GM12878 (cell line): ENCODE measurements around the gene ABCF1. TPM values are rescaled to one million over a fixed set of nuclear protein-coding genes. Genes with fewer than 3 reads are reported as not detected.

ENCODE experiments used
- CBX3 ChIP-seq: fragments of 200-600 bp; sonication (generic); IDR thresholded peaks from 2 replicates; pipeline ENCODE4 v1.6.1; 2016; ENCODE audit warnings: low read depth, borderline replicate concordance
- CEBPZ ChIP-seq: fragments of 150-350 bp; IDR thresholded peaks from 2 replicates; pipeline ENCODE4 v1.6.1; 2016; ENCODE audit warnings: low read depth, low read length
- HSF1 ChIP-seq: fragments of 150-350 bp; IDR thresholded peaks from 2 replicates; pipeline ENCODE4 v1.6.1; 2014; ENCODE audit warnings: mild to moderate bottlenecking, low read depth, low read length
- NBN ChIP-seq: fragments of 450-650 bp; IDR thresholded peaks from 2 replicates; pipeline ENCODE4 v1.6.1; 2016
- NFYA ChIP-seq: IDR thresholded peaks from 2 replicates; pipeline ENCODE4 v1.6.1; 2011; ENCODE audit warnings: low read depth, mild to moderate bottlenecking, low read length, improper control_type of control experiment, borderline replicate concordance
- PML ChIP-seq: IDR thresholded peaks from 2 replicates; pipeline ENCODE4 v1.6.1; 2012; ENCODE audit warnings: low read length, inconsistent platforms
- SMC3 ChIP-seq: IDR thresholded peaks from 2 replicates; pipeline ENCODE4 v1.6.1; 2011; ENCODE audit warnings: low read length, improper control_type of control experiment, borderline replicate concordance
- SPI1 ChIP-seq: IDR thresholded peaks from 2 replicates; pipeline ENCODE4 v1.6.1; 2011; ENCODE audit warnings: low read depth, mild to moderate bottlenecking, low read length, moderate library complexity, borderline replicate concordance; ENCODE audit not compliant: insufficient read depth
- SRF ChIP-seq, 2 experiments: IDR thresholded peaks; 2 replicates each; pipeline ENCODE4 v1.6.1; 2011; ENCODE audit warnings: low read depth in 2 of 2, low read length in 2 of 2, mild to moderate bottlenecking in 1 of 2, moderate library complexity in 1 of 2
- TARDBP ChIP-seq: IDR thresholded peaks from 2 replicates; pipeline ENCODE4 v1.6.1; 2016; ENCODE audit warnings: borderline replicate concordance
- TCF3 ChIP-seq: IDR thresholded peaks from 2 replicates; pipeline ENCODE4 v1.6.1; 2012; ENCODE audit warnings: low read depth, mild to moderate bottlenecking, low read length, borderline replicate concordance; ENCODE audit not compliant: insufficient read depth
- USF1 ChIP-seq: IDR thresholded peaks from 2 replicates; pipeline ENCODE4 v1.6.1; 2011; ENCODE audit warnings: borderline replicate concordance, low read depth, mild to moderate bottlenecking, moderate library complexity, mixed read lengths, low read length; ENCODE audit not compliant: insufficient read depth; ENCODE audit errors: extremely low read length
- ZBTB33 ChIP-seq: fragments of 450-650 bp; IDR thresholded peaks from 2 replicates; pipeline ENCODE4 v1.6.1; 2017; ENCODE audit warnings: mild to moderate bottlenecking
- polyA plus RNA-seq, 11 experiments: library from polyadenylated mRNA; depleted of rRNA in 4 of 11; unstranded in 6 of 11; stranded (reverse) in 5 of 11; fragments of >200 nt; fragmentation: Nextera tagmentation in 4 of 11; fragmentation: Illumina TruSeq in 1 of 11; extraction: Ambion mirVana in 4 of 11; extraction: Trizol in 1 of 11; gene quantifications; 1 replicate in 1 of 11; 2 replicates in 10 of 11; pipeline versions ENCODE4 v1.2.1 to v1.2.3, GENCODE V29; 2011 to 2016; ENCODE audit warnings: inconsistent platforms in 2 of 11, missing spikeins in 2 of 11, low read depth in 1 of 11
- total RNA-seq, 4 experiments: library from RNA; depleted of rRNA in 3 of 4; stranded (reverse); fragments of >200 nt in 3 of 4; fragmentation: Illumina TruSeq in 1 of 4; extraction: Trizol in 1 of 4; gene quantifications; 2 replicates each; pipeline versions ENCODE4 v1.2.1 to v1.2.3, GENCODE V29; 2013 to 2021
- TF ChIP-seq, protein P1 (sequence below): IDR thresholded peaks from 2 replicates; pipeline ENCODE4 v1.6.1; 2012; ENCODE audit warnings: improper control_type of control experiment, low read depth, low read length; ENCODE audit not compliant: insufficient replicate concordance

Gene ABCF1
- total and polyA plus RNA-seq, 10 of the 15 experiments (the other 5 are each of a cell fraction or from before 2014, with no cell fraction given): 21.3 to 79.6 (median 55.9) TPM

DNA sequence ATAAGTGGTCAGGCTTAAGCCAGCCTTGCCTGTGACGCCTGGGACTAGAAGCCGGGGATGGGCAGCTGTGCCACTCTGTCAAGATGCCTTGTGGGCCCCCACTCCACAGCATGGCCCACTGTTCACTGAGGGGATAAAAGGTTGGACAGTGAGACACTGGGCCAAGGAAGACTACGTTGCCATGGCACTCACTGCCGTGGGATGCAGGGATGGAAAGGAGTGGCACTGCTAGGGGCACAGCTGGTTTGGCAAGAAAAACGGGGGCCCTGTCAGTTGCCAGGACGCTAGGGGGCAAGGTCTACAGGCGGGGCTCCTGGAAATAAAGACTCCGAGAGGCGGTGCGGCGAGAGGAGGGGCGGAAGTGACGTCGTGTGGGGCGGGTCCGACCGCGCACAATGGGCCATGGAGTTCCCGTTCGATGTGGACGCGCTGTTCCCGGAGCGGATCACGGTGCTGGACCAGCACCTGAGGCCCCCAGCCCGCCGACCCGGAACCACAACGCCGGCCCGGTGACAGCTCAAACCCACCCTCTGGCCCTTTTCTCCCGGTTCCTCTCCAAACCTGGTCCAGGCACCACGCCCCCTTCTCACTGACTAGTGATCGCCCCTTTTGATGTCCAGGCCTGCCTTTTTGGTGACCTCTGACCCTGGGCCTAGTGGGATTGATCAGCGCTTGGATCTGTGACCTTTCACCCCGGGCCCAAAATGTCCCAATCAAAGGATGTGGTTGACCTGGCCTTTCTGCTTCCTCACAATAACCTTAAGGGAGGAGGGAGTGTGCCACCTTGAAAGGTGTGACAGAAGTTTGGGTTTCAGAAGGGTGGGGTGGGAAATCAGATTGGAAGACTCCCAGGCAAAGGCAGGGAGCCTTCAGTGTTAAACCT, 55.5 kb downstream of the ABCF1 start, which contains the start of gene ATAT1 (continued):
- no peak for TF ChIP-seq USF1
- peak; percentile 56; the same call in 1 of the 2 replicates for TF ChIP-seq NBN
- TF ChIP-seq CBX3: no peak
- TF ChIP-seq TCF3: 0 out of 2 replicates have a peak, but pooled peaks have one; percentile 42
- TF ChIP-seq HSF1: no peak
- TF ChIP-seq, protein P1, sequence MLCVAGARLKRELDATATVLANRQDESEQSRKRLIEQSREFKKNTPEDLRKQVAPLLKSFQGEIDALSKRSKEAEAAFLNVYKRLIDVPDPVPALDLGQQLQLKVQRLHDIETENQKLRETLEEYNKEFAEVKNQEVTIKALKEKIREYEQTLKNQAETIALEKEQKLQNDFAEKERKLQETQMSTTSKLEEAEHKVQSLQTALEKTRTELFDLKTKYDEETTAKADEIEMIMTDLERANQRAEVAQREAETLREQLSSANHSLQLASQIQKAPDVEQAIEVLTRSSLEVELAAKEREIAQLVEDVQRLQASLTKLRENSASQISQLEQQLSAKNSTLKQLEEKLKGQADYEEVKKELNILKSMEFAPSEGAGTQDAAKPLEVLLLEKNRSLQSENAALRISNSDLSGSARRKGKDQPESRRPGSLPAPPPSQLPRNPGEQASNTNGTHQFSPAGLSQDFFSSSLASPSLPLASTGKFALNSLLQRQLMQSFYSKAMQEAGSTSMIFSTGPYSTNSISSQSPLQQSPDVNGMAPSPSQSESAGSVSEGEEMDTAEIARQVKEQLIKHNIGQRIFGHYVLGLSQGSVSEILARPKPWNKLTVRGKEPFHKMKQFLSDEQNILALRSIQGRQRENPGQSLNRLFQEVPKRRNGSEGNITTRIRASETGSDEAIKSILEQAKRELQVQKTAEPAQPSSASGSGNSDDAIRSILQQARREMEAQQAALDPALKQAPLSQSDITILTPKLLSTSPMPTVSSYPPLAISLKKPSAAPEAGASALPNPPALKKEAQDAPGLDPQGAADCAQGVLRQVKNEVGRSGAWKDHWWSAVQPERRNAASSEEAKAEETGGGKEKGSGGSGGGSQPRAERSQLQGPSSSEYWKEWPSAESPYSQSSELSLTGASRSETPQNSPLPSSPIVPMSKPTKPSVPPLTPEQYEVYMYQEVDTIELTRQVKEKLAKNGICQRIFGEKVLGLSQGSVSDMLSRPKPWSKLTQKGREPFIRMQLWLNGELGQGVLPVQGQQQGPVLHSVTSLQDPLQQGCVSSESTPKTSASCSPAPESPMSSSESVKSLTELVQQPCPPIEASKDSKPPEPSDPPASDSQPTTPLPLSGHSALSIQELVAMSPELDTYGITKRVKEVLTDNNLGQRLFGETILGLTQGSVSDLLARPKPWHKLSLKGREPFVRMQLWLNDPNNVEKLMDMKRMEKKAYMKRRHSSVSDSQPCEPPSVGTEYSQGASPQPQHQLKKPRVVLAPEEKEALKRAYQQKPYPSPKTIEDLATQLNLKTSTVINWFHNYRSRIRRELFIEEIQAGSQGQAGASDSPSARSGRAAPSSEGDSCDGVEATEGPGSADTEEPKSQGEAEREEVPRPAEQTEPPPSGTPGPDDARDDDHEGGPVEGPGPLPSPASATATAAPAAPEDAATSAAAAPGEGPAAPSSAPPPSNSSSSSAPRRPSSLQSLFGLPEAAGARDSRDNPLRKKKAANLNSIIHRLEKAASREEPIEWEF: no peak
- 0 out of 2 replicates have a peak, but pooled peaks have one; percentile 16 for TF ChIP-seq TARDBP
- TF ChIP-seq ZBTB33: no peak
- TF ChIP-seq NFYA: no peak
- peak; percentile 57; the same call in 1 of the 2 replicates for TF ChIP-seq SPI1
- TF ChIP-seq PML: peak; percentile 72; the same call in 1 of the 2 replicates
- TF ChIP-seq SMC3: peak; percentile 29; the same call in 1 of the 2 replicates
- no peak for TF ChIP-seq CEBPZ
- no peak for TF ChIP-seq SRF (IDR thresholded peaks at IDR 0.05; ENCODE audit: low read depth in 2 of 2, low read length in 2 of 2)
